ENCODE data around the gene PRTFDC1. TPM values are rescaled to one million over a fixed set of nuclear protein-coding genes. Genes with fewer than 3 reads are reported as not detected.

The PRTFDC1 gene
- total and polyA plus RNA-seq, 2 donors (not counting 3 experiments of a cell fraction or from before 2014, with no cell fraction given), result 22.0 to 27.0 TPM

DNA sequence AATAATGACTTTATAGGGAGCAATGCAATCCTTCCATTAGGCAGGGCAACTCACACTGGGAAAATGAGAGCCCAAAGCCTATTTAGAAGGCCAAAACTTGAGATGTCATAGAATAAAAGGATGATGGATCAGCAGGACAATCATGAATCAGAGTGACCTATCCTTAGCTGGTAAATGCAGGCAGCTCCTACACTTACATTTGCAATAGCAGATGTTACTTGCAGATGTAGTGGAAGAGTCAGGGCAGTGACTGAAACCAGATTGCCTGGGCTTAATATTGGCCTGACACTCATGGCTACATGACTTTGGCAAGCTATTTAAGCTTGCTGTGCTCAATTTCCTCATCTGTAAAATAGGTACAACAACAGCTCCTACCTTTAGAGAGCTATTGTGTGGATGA lies 98.7 kb downstream of the PRTFDC1 start:
- peaks cover 43% of the 10 kb centered on the region for H3K4me1 ChIP-seq (ENCODE audit: control insufficient read depth, extremely low read depth, insufficient read depth, low read length)
- H3K27me3 ChIP-seq (ENCODE audit: control insufficient read depth in 2 of 2, insufficient read depth in 2 of 2, low read length in 2 of 2), result no peaks in the 10 kb centered on the region
- H3K36me3 ChIP-seq (ENCODE audit: control insufficient read depth in 2 of 2, extremely low read depth in 1 of 2, insufficient read depth in 2 of 2, low read length in 2 of 2), result no peaks in the 10 kb centered on the region
- no peak overlapping the region for H3K9ac ChIP-seq (replicated peaks; ENCODE audit: extremely low read depth, insufficient read depth, low read length)
- ChIA-PET CTCF (interaction anchor here (1.6 kb wide), 1 partner anchor 11 kb away, joined by 4 read pairs; no protein-coding TSS in a partner anchor), POLR2A (no interaction called here)
- no peak for FAIRE-seq
- dilution Hi-C loops (cut with MboI; ENCODE audit: extremely low pct_ligation_motif_present, low sequenced_read_pairs), result no loop called here
- intact Hi-C loops (cut with micrococcal nuclease), result loop anchor here (5.0 kb wide), 1 partner anchor 39 kb away; no protein-coding TSS in a partner anchor
- H2AFZ ChIP-seq (ENCODE audit: low read depth, low read length), result no peak overlapping the region
- no peaks in the 10 kb centered on the region for H4K20me1 ChIP-seq (replicated peaks; ENCODE audit: control insufficient read depth, extremely low read depth, insufficient read depth, low read length)
- H3K9me1 ChIP-seq (replicated peaks; ENCODE audit: control insufficient read depth, extremely low read depth, insufficient read depth, low read length), result no peaks in the 10 kb centered on the region
- H3K27ac ChIP-seq (ENCODE audit: insufficient read depth, low read depth, low read length), result no peak overlapping the region
- BruUV-seq (replicated peaks), result no TSS peak
- DNase-seq (ENCODE audit: low read depth, low spot score), result no peak
- no peaks in the 10 kb centered on the region for H3K79me2 ChIP-seq (ENCODE audit: control insufficient read depth, insufficient read depth, low read length)
- TF ChIP-seq POLR2A (IDR thresholded peaks at IDR 0.05; ENCODE audit: low read depth, low read length) (no peak), JUN (IDR thresholded peaks at IDR 0.05; ENCODE audit: borderline replicate concordance, insufficient read depth, insufficient read length, low read depth) (no peak), FOS (IDR thresholded peaks at IDR 0.05; ENCODE audit: borderline replicate concordance, insufficient read depth, low read length) (no peak), MYC (IDR thresholded peaks at IDR 0.05; ENCODE audit: low read depth, low read length) (no peak), POLR2AphosphoS5 (IDR thresholded peaks at IDR 0.05; ENCODE audit: insufficient read depth, low read depth, low read length) (no peak), EZH2 (IDR thresholded peaks at IDR 0.05; ENCODE audit: borderline replicate concordance, low read depth, low read length, severe bottlenecking) (no peak), GATA2 (IDR thresholded peaks at IDR 0.05; ENCODE audit: insufficient read depth, insufficient read length, low read depth, low read length) (no peak)
- TF ChIP-seq, protein P1, sequence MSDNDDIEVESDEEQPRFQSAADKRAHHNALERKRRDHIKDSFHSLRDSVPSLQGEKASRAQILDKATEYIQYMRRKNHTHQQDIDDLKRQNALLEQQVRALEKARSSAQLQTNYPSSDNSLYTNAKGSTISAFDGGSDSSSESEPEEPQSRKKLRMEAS (IDR thresholded peaks at IDR 0.05; ENCODE audit: insufficient read depth, insufficient read length), result no peak
- TF ChIP-seq, protein P2, sequence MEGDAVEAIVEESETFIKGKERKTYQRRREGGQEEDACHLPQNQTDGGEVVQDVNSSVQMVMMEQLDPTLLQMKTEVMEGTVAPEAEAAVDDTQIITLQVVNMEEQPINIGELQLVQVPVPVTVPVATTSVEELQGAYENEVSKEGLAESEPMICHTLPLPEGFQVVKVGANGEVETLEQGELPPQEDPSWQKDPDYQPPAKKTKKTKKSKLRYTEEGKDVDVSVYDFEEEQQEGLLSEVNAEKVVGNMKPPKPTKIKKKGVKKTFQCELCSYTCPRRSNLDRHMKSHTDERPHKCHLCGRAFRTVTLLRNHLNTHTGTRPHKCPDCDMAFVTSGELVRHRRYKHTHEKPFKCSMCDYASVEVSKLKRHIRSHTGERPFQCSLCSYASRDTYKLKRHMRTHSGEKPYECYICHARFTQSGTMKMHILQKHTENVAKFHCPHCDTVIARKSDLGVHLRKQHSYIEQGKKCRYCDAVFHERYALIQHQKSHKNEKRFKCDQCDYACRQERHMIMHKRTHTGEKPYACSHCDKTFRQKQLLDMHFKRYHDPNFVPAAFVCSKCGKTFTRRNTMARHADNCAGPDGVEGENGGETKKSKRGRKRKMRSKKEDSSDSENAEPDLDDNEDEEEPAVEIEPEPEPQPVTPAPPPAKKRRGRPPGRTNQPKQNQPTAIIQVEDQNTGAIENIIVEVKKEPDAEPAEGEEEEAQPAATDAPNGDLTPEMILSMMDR (IDR thresholded peaks at IDR 0.05; ENCODE audit: extremely low read depth in 1 of 2, insufficient read depth in 1 of 2, low read depth in 1 of 2, low read length in 2 of 2), result no peak
- H3K9me3 ChIP-seq (replicated peaks; ENCODE audit: control insufficient read depth, insufficient read depth, low read length), result no peaks in the 10 kb centered on the region
- no peak overlapping the region for H3K4me2 ChIP-seq (ENCODE audit: insufficient read depth, low read length)
- no peak overlapping the region for H3K4me3 ChIP-seq (replicated peaks in 1 of 3; ENCODE audit: insufficient read depth in 1 of 3, low read depth in 1 of 3, low read length in 3 of 3)

All from endothelial cell of umbilical vein (primary cell).